AG20443 (cell line): ENCODE results near the gene CIP2A.
"Not testable (repeated sequence)": the region's sequence is repeated elsewhere in the genome, so short reads cannot be mapped to it uniquely, and the experiment has no call there.

Experiments
- DNase-seq: peaks from one replicate; pipeline ENCODE4 v3.0.0; 2012; ENCODE audit warnings: low spot score, mixed read lengths

CIP2A gene

DNA sequence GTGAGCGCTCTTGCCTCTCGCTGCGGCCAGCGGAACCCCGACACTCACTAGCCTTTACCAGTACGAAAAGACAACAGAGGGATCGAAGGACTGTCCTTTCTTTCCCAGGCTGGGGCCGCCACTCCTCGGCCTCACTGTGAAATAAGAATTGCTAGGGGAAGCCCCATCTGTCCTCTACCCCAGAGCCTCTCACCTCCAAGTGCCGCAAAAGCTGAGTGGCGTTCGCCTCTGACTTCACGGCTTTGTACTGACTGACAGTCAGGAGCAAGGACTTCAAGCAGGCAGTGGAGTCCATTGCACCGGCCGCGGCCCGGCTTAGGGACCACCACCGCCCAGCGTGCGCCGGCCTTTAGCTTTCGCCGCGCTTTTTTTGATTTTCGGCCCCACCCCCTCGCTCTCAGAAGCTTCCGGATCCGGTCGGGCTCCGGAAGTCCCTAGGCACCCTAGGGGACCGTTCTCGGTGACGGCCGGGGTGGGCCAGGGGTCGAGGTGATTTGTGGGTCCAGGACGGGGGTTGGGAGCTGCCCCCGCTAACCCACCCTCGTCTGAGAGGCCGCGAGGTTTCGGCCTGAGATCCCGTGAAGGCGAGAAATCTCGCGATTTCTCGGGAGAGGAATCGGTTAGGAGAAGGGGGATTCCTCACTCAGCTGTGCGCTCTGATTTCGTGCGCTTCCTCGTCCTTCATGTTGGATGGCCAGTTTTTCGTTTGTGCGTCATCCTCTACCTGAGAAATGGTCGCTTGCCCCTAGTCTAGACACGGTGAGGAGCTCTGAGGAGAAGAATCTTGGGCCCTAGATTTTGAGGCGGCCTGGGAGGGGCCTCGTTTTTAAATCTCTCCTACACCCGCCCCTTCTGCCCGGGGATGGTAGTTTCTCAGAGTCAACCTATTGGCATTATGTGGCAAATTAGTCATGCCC lies at the start of gene CIP2A, which contains the start of gene DZIP3:
TSS of gene CIP2A (minus strand) at position 358 of the 917 bp plus-strand sequence. CDS start at position 295, 63 bp downstream.
TSS of gene DZIP3 (plus strand) at position 642 of the 917 bp plus-strand sequence. CDS start 15,685 bp downstream, outside the sequence.
- DNase-seq, result peak; percentile 92

GRCh38 chr3:108629974-108630373 lies 40.7 kb upstream of the CIP2A start:
- no peak for DNase-seq

GRCh38 chr3:108623504-108623903 lies 34.3 kb upstream of the CIP2A start:
- DNase-seq, result no peak

DNA sequence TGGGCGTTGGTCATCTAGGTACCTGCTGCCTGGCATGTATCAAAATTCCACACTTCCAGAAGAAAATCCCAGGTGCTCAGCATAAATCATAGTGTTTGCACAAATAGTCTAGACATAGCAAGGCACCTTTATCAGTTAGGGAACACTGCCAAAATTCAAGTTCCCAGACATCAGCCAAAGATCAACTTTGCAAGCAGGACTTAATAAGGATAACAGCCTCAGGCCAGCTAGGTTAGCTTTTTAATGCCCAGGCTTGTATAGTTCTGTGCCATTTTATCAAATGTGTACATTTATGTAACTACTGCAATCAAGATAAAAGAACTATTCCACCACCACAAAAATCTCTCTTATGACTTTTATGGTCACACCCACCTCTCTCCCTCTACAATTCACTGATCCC lies 31.0 kb upstream of the CIP2A start:
- no peak for DNase-seq

GRCh38 chr3:108616090-108616489 lies 26.9 kb upstream of the CIP2A start:
- DNase-seq, result not testable (repeated sequence)

DNA sequence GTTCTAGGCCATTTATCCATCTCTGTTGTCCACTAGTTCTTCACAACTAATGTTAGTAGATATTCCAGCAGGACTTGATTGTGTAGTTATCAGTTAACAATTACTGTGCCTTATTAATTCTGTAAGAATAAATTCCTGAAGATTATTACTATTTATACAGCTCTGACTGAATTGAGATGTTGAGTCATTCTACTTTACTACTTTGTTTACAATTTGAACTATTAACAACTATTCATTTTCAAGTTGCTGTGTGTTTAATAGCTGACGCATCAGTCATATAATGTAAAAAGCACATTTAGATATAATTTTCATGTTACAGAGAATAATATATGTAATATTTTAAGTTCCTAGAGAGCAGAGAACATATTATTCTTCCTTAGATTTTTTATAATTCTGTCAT lies 21.4 kb upstream of the CIP2A start:
- no peak for DNase-seq

DNA sequence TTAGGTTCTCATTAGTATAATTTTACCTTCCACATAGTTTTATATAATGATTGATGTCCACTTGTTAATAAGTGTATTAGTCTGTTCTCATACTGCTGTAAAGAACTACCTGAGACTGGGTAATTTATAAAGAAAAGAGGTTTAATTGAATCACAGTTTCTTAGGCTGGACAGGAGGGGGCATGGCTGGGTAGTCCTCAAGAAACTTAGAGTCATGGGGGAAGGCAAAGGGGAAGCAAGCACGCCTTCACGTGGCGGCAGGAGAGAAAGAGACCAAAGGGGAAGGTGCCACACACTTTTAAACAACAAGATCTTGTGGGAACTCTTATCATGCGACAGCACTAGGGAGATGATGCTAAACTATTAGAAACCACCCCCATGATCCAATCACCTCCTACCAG lies 19.5 kb upstream of the CIP2A start:
- DNase-seq, result no peak

GRCh38 chr3:108605491-108605890 lies 16.3 kb upstream of the CIP2A start:
- DNase-seq, result no peak

DNA sequence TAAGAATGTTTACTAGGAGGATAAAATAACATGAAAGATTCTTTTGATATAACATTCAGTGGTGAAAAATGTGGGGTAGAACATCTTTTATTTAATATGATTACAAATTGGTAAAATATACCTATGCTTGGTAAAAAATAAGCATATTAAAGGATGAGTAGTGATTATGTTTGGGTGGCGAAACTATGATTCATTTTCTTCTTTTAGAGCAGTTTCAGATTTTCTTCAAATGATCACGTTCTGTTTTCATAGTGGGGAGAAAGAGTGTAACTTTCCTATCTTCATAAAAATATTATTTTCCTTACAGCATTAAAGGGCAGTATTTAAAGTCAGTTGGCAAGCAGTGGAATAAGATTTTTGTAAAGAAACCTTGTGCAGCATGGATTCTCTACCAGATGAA lies 15.8 kb upstream of the CIP2A start:
- no peak for DNase-seq

DNA sequence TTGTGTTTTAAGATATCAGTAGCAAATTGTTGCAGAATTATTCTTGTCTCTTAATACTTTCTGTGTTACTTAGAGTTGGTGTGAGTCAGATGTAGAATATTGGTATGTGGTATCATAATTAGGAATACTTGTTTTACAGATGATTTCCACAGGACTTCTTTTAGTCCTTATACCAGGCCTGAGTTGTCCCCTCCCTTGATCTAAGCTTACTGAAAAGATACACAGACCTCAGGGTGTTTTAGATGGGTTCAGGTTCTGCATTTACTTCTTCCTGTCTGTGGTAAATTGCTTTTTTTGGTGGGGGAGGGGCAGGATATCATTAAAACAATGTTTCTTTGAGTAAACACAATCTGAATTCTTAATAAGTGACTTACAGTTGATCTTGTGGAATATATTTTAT lies 14.5 kb upstream of the CIP2A start:
- no peak for DNase-seq

DNA sequence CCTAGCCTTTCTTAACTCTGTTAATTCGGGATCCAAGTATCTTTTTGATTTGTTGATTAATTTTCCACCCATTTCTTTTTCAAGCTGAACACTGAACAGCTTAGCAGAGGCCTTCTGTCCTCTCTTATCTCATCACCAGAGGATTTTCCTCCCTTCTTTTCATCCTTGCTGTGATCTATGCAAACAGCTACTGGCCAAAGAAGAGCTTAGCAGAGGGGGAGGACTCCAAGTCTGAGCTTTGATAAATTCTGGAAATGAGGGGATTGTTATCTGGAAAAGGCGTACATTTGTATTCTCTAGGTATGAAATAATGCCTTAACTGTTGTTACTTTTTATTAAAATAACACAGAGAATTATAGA lies 13.7 kb upstream of the CIP2A start:
- DNase-seq, result no peak

- no peak for DNase-seq
These were observed 13.2 kb upstream of the CIP2A start for GRCh38 chr3:108602249-108602934.

DNA sequence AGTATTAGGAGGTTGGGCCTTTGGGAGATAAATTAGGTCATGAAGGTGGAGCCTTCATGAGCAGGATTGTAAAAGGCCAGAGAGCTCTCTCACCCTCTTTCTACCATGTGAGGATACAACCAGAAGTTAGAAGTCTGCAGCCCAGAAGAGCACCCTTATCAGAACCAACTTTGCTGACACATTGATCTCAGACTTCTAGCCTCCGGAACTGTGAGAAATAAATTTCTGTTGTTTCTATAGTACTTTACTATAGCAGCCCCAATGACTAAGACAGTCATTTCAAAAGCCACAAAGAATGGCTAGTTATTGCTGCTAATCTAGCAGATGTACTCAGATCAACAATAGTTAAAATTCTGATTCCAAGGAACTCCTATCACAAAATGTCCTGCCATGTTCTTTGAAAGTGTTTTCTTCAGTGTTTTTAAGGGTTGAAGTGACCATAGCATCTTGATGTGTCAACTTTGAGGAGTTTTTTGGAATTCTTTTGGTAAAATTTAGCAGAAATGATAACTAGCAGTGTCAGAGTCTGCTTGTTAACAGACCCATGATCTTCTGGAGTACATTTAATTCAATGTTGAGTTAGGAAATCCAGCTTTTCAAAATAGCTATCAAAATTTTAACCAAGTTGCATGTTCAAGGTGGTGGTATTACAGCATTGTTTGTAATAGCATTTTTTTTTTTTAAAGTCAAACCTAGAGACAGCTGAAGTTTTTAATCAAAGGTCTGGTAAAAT lies 10.6 kb upstream of the CIP2A start:
- no peak for DNase-seq

GRCh38 chr3:108598375-108598774 lies 9.1 kb upstream of the CIP2A start:
- DNase-seq, result no peak

GRCh38 chr3:108595321-108595720 lies 6.1 kb upstream of the CIP2A start:
- DNase-seq, result no peak

GRCh38 chr3:108590460-108590859 lies 1.2 kb upstream of the CIP2A start:
- peak; percentile 13 for DNase-seq

- no peak for DNase-seq
These were observed 723 bp upstream of the CIP2A start for GRCh38 chr3:108589998-108590323.

- peak; percentile 8 for DNase-seq
These were observed 637 bp downstream of the CIP2A start for GRCh38 chr3:108588601-108589000.

GRCh38 chr3:108578064-108578463 lies 11.2 kb downstream of the CIP2A start:
- no peak for DNase-seq

- DNase-seq, result no peak
These were observed 19.9 kb downstream of the CIP2A start for GRCh38 chr3:108569336-108569735.

GRCh38 chr3:108566599-108566998 lies 22.6 kb downstream of the CIP2A start:
- DNase-seq, result no peak

- no peak for DNase-seq
These were observed 23.7 kb downstream of the CIP2A start for GRCh38 chr3:108565506-108565905.

GRCh38 chr3:108564564-108564963 lies 24.7 kb downstream of the CIP2A start:
- no peak for DNase-seq
